MM.1S (cell line): Measurements from ENCODE around the gene MORN5.

Source experiments
- DNase-seq: peaks from one replicate; pipeline ENCODE4 v3.0.0-alpha.2; 2015
- H2AFZ ChIP-seq: fragments of 300-600 bp; sonication (generic); 2 replicates; pipeline ENCODE4 v1.6.0; 2016; ENCODE audit warnings: antibody characterized with exemption, low read length
- H3F3A ChIP-seq: fragments of 300-600 bp; sonication (generic); 2 replicates; pipeline ENCODE4 v1.6.1; 2016; ENCODE audit warnings: mild to moderate bottlenecking, antibody characterized with exemption, low read length, moderate library complexity, mixed read lengths; ENCODE audit not compliant: insufficient read depth
- H3K27ac ChIP-seq: fragments of 300-600 bp; sonication (generic); 2 replicates; pipeline ENCODE4 v1.5.1; 2016; ENCODE audit warnings: mild to moderate bottlenecking, low read length
- H3K27me3 ChIP-seq: fragments of 300-600 bp; sonication (generic); replicated peaks from 2 replicates; pipeline ENCODE4 v1.6.0; 2016; ENCODE audit warnings: low read length; ENCODE audit not compliant: insufficient read depth
- H3K36me3 ChIP-seq: fragments of 300-600 bp; sonication (generic); replicated peaks from 2 replicates; pipeline ENCODE4 v1.6.1; 2016; ENCODE audit warnings: mild to moderate bottlenecking, low read length, mixed read lengths; ENCODE audit not compliant: insufficient read depth
- H3K4me1 ChIP-seq: fragments of 300-600 bp; sonication (generic); 2 replicates; pipeline ENCODE4 v1.6.1; 2016; ENCODE audit warnings: low read length, mixed read lengths
- H3K4me2 ChIP-seq: fragments of 300-600 bp; sonication (generic); 2 replicates; pipeline ENCODE4 v1.6.0; 2016; ENCODE audit warnings: low read depth, low read length
- H3K4me3 ChIP-seq: fragments of 300-600 bp; sonication (generic); 2 replicates; pipeline ENCODE4 v1.5.1; 2016; ENCODE audit warnings: low read length, mixed read lengths
- H3K79me2 ChIP-seq: fragments of 300-600 bp; sonication (generic); 2 replicates; pipeline ENCODE4 v1.6.1; 2016; ENCODE audit warnings: mixed run types, low read length, mixed read lengths
- H3K9ac ChIP-seq: fragments of 300-600 bp; sonication (generic); 2 replicates; pipeline ENCODE4 v1.6.1; 2016; ENCODE audit warnings: low read length, mixed read lengths
- H3K9me2 ChIP-seq: fragments of 300-600 bp; sonication (generic); replicated peaks from 2 replicates; pipeline ENCODE4 v1.6.1; 2016; ENCODE audit warnings: mild to moderate bottlenecking, low read length, mixed read lengths; ENCODE audit not compliant: insufficient read depth
- H3K9me3 ChIP-seq: fragments of 300-600 bp; sonication (generic); replicated peaks from 2 replicates; pipeline ENCODE4 v1.6.1; 2016; ENCODE audit warnings: mild to moderate bottlenecking, low read length, mixed read lengths; ENCODE audit not compliant: insufficient read depth
- H4K20me1 ChIP-seq: fragments of 300-600 bp; sonication (generic); 2 replicates; pipeline ENCODE4 v1.6.1; 2016; ENCODE audit warnings: mild to moderate bottlenecking, low read length, moderate library complexity, mixed read lengths; ENCODE audit not compliant: insufficient read depth
- CTCF ChIP-seq: fragments of 300-600 bp; sonication (generic); IDR thresholded peaks from 2 replicates; pipeline ENCODE4 v1.5.1; 2016; ENCODE audit warnings: antibody characterized with exemption, low read length, mixed read lengths
- EZH2 ChIP-seq: fragments of 300-600 bp; sonication (generic); optimal IDR thresholded peaks from 2 replicates; pipeline ENCODE3; 2017; ENCODE audit warnings: low read depth, mild to moderate bottlenecking, antibody characterized with exemption, low read length, mixed read lengths
- EZH2phosphoT487 ChIP-seq: fragments of 300-600 bp; sonication (generic); IDR thresholded peaks from 2 replicates; pipeline ENCODE4 v1.6.1; 2018; ENCODE audit warnings: antibody characterized with exemption, low read length

Gene MORN5

GRCh38 chr9:122158202-122158601 lies 1.5 kb upstream of the MORN5 start:
- DNase-seq: peak; percentile 49
- Histone ChIP-seq H3K36me3 (no peaks in the 10 kb centered on the region), H3K9ac (no peak overlapping the region), H2AFZ (no peak overlapping the region), H3F3A (no peaks in the 10 kb centered on the region), H3K27me3 (0 out of 2 replicates have a peak, but pooled peaks cover 3% of the 10 kb centered on the region), H3K4me3 (no peak overlapping the region), H3K9me2 (no peaks in the 10 kb centered on the region), H3K4me1 (no peaks in the 10 kb centered on the region), H3K9me3 (no peaks in the 10 kb centered on the region), H3K79me2 (peaks cover 58% of the 10 kb centered on the region), H3K4me2 (no peak overlapping the region; the same call in 1 of the 2 replicates), H4K20me1 (0 out of 2 replicates have a peak, but pooled peaks cover 8% of the 10 kb centered on the region), H3K27ac (no peak overlapping the region)
- TF ChIP-seq EZH2phosphoT487: no peak
- TF ChIP-seq CTCF: peak; percentile 57

GRCh38 chr9:122159925-122160246 lies 178 bp downstream of the MORN5 start:
- DNase-seq: no peak
- Histone ChIP-seq H4K20me1 (0 out of 2 replicates have a peak, but pooled peaks cover 8% of the 10 kb centered on the region), H3K9me2 (no peaks in the 10 kb centered on the region), H3F3A (no peaks in the 10 kb centered on the region), H3K9ac (peak overlapping the region; percentile 4; the same call in 1 of the 2 replicates), H3K4me2 (peak overlapping the region; percentile 57), H3K27me3 (0 out of 2 replicates have a peak, but pooled peaks cover 6% of the 10 kb centered on the region), H2AFZ (peak overlapping the region; percentile 68), H3K4me1 (no peaks in the 10 kb centered on the region), H3K4me3 (peak overlapping the region; percentile 80), H3K36me3 (no peaks in the 10 kb centered on the region), H3K27ac (no peak overlapping the region), H3K79me2 (peaks cover 42% of the 10 kb centered on the region), H3K9me3 (no peaks in the 10 kb centered on the region)
- TF ChIP-seq EZH2 (no peak), EZH2phosphoT487 (no peak), CTCF (no peak)

- Histone ChIP-seq H4K20me1 (no peaks in the 10 kb centered on the region), H3K9me2 (no peaks in the 10 kb centered on the region), H3K27ac (no peak overlapping the region), H3K79me2 (peaks cover 20% of the 10 kb centered on the region), H2AFZ (no peak overlapping the region), H3K4me3 (no peak overlapping the region), H3K9me3 (no peaks in the 10 kb centered on the region), H3K4me2 (no peak overlapping the region), H3K27me3 (0 out of 2 replicates have a peak, but pooled peaks cover 9% of the 10 kb centered on the region), H3K36me3 (no peaks in the 10 kb centered on the region), H3K4me1 (no peaks in the 10 kb centered on the region), H3F3A (no peaks in the 10 kb centered on the region), H3K9ac (no peak overlapping the region)
- DNase-seq: no peak
- TF ChIP-seq EZH2phosphoT487 (no peak), CTCF (no peak), EZH2 (no peak)
Observed at GRCh38 chr9:122162415-122162814, 2.7 kb downstream of the MORN5 start.
